ENCODE measurements around the gene DGKB.

Gene DGKB

DNA sequence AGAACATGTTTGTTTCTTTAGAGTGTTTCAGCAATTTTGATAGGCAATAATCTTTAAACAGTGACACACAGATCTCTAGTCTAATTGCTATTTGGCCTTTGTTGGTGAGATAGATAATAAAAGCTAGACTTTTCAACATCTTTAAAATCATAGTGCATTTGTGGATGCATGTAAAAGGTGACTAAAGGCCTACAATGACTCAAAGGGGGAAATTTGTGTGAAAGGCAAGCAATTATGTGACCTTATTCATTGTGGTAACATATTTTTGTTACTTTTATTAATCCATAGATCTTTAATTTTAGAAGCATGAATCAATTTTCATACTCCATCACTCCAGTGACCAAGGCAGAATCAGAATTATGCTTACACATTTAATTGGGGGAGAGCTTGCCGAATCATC lies 299.7 kb downstream of the DGKB start:
- H3K27ac ChIP-seq (ENCODE audit: poor library complexity, severe bottlenecking): no peak overlapping the region
- no peaks in the 10 kb centered on the region for H3K4me1 ChIP-seq (ENCODE audit: insufficient read depth, poor library complexity, severe bottlenecking)
- no peak overlapping the region for H3K4me3 ChIP-seq (ENCODE audit: severe bottlenecking)
- H3K36me3 ChIP-seq (ENCODE audit: low read depth): no peaks in the 10 kb centered on the region
- DNase-seq (ENCODE audit: low spot score): no peak
- no peaks in the 10 kb centered on the region for H3K9me3 ChIP-seq (ENCODE audit: severe bottlenecking)
- no peak for ATAC-seq (ENCODE audit: low read depth)
- TF ChIP-seq, protein P1, sequence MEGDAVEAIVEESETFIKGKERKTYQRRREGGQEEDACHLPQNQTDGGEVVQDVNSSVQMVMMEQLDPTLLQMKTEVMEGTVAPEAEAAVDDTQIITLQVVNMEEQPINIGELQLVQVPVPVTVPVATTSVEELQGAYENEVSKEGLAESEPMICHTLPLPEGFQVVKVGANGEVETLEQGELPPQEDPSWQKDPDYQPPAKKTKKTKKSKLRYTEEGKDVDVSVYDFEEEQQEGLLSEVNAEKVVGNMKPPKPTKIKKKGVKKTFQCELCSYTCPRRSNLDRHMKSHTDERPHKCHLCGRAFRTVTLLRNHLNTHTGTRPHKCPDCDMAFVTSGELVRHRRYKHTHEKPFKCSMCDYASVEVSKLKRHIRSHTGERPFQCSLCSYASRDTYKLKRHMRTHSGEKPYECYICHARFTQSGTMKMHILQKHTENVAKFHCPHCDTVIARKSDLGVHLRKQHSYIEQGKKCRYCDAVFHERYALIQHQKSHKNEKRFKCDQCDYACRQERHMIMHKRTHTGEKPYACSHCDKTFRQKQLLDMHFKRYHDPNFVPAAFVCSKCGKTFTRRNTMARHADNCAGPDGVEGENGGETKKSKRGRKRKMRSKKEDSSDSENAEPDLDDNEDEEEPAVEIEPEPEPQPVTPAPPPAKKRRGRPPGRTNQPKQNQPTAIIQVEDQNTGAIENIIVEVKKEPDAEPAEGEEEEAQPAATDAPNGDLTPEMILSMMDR (IDR thresholded peaks at IDR 0.05; ENCODE audit: poor library complexity, severe bottlenecking): no peak
- peaks cover 2% of the 10 kb centered on the region for H3K27me3 ChIP-seq (ENCODE audit: insufficient read depth, poor library complexity, severe bottlenecking)

DNA sequence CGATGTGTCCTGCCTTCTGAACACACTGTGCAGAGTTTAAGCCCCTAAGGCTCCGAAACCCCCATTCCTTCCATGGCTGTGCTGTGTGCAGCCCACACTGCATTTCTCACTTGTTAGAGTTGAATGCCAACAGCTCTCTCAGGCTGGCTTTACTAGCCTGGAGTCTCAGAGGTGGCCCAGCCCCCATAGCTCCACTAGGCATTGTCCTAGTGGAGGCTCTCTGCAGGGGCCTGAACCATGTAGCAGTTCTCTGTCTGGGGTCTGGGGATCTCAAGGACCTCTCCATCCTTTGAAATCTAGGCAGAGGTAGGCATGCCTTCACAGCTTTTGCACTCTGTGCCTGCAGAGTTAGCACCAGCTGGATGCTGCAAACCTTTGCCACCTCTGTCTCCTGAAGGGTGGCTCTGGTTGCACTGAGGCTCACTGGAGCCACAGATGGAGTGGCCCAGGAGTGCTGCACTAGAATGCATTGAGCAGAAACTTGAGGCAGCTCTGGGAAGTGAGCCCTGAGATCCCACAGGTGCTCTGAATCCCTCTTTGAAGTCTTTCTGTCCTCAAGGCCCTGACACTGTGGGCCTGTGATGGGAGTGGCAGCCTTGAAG lies 301.7 kb downstream of the DGKB start:
- Histone ChIP-seq H3K4me3 (ENCODE audit: severe bottlenecking) (no peak overlapping the region), H3K36me3 (ENCODE audit: low read depth) (no peaks in the 10 kb centered on the region), H3K9me3 (ENCODE audit: severe bottlenecking) (no peaks in the 10 kb centered on the region), H3K27ac (ENCODE audit: poor library complexity, severe bottlenecking) (no peak overlapping the region), H3K4me1 (ENCODE audit: insufficient read depth, poor library complexity, severe bottlenecking) (no peaks in the 10 kb centered on the region), H3K27me3 (ENCODE audit: insufficient read depth, poor library complexity, severe bottlenecking) (no peaks in the 10 kb centered on the region)
- TF ChIP-seq, protein P1 (IDR thresholded peaks at IDR 0.05; ENCODE audit: poor library complexity, severe bottlenecking): no peak
- no peak; the same call in 2 of the 3 replicates for ATAC-seq (ENCODE audit: low read depth)
- DNase-seq (ENCODE audit: low spot score): no peak

DNA sequence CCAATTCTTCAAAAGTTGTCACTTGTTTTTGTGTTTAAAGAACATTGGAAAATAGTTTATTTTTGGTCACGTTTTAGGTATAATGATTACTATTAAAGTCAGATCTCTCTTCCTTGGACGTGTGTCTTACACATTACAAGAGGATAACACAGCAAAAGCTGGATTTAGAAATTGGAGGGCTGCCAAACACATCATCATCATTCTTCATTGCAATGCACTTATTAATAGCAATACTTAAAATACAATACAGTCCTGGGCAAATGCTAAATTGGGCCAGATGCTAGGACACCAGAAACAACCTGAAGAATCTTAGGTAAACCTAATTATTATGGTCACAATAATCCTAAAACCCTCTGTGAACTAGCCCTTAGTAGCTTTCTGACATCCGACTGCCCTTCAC lies 303.6 kb downstream of the DGKB start:
- H3K9me3 ChIP-seq (ENCODE audit: severe bottlenecking): no peaks in the 10 kb centered on the region
- DNase-seq (ENCODE audit: low spot score) (no peak), ATAC-seq (ENCODE audit: low read depth) (no peak)
- H3K4me1 ChIP-seq (ENCODE audit: insufficient read depth, poor library complexity, severe bottlenecking): no peaks in the 10 kb centered on the region
- no peak overlapping the region for H3K27ac ChIP-seq (ENCODE audit: poor library complexity, severe bottlenecking)
- no peaks in the 10 kb centered on the region for H3K27me3 ChIP-seq (ENCODE audit: insufficient read depth, poor library complexity, severe bottlenecking)
- TF ChIP-seq, protein P1 (IDR thresholded peaks at IDR 0.05; ENCODE audit: poor library complexity, severe bottlenecking): no peak
- H3K36me3 ChIP-seq (ENCODE audit: low read depth): no peaks in the 10 kb centered on the region
- H3K4me3 ChIP-seq (ENCODE audit: severe bottlenecking): no peak overlapping the region

DNA sequence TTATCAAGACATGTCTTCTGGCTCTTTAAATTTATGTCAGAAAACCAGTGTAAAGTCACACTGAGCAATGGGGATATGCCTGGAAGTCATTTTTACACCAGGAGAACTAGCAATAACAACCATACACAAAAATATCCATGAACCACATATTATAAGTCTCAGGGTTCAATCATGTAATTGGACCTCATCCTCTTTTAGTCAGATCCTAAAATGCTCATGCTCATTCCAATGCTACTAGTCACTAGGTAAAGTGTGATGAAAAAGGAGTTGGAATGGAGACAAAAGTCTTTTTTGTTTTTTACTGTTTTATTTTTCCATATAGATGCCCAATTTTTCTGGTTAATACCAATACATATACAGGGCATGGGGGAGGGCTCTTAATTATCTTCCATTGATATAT lies 306.1 kb downstream of the DGKB start:
- Histone ChIP-seq H3K36me3 (ENCODE audit: low read depth) (no peaks in the 10 kb centered on the region), H3K27me3 (ENCODE audit: insufficient read depth, poor library complexity, severe bottlenecking) (no peaks in the 10 kb centered on the region), H3K4me1 (ENCODE audit: insufficient read depth, poor library complexity, severe bottlenecking) (no peaks in the 10 kb centered on the region), H3K4me3 (ENCODE audit: severe bottlenecking) (no peak overlapping the region), H3K27ac (ENCODE audit: poor library complexity, severe bottlenecking) (no peak overlapping the region), H3K9me3 (ENCODE audit: severe bottlenecking) (no peaks in the 10 kb centered on the region)
- no peak for ATAC-seq (ENCODE audit: low read depth)
- TF ChIP-seq, protein P1 (IDR thresholded peaks at IDR 0.05; ENCODE audit: poor library complexity, severe bottlenecking): no peak
- no peak for DNase-seq (ENCODE audit: low spot score)

DNA sequence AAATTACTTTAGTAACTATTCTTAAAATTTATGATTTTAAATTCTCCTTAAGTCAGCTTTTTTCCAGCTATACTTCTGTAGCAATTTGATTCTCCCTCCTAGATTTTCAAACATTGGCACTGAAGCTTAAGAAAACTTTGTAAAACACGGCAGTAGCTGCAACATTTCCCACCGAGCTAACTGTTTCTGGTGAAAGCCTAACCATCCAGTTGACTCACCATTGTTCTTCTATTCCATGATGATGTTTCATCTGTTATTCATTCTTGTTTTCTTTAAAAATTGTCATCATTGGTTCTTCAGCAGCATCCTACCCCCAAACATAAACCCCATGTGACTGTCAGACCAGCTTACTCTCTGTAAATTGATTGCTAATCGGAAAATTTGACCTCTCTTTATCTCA lies 312.3 kb downstream of the DGKB start:
- DNase-seq (ENCODE audit: low spot score): no peak
- TF ChIP-seq, protein P1 (IDR thresholded peaks at IDR 0.05; ENCODE audit: poor library complexity, severe bottlenecking): no peak
- Histone ChIP-seq H3K27ac (ENCODE audit: poor library complexity, severe bottlenecking) (no peak overlapping the region), H3K4me1 (ENCODE audit: insufficient read depth, poor library complexity, severe bottlenecking) (no peaks in the 10 kb centered on the region), H3K36me3 (ENCODE audit: low read depth) (no peaks in the 10 kb centered on the region), H3K4me3 (ENCODE audit: severe bottlenecking) (no peak overlapping the region), H3K27me3 (ENCODE audit: insufficient read depth, poor library complexity, severe bottlenecking) (no peaks in the 10 kb centered on the region), H3K9me3 (ENCODE audit: severe bottlenecking) (no peaks in the 10 kb centered on the region)
- no peak for ATAC-seq (ENCODE audit: low read depth)

Measured in RWPE2 (cell line).